Sigmoid colon (tissue), 4 donors: ENCODE results near the gene EVA1C.

Experiments
- EP300 ChIP-seq, 4 donors: sonication (generic); formaldehyde crosslinking; IDR thresholded peaks; one replicate each; pipeline ENCODE4 v1.6.1; 2017; ENCODE audit warnings: antibody characterized with exemption in 4 of 4
- POLR2A ChIP-seq, 2 donors: fragments of 450-650 bp; IDR thresholded peaks; one replicate each; pipeline ENCODE4 v1.6.1; 2016; ENCODE audit warnings: antibody characterized with exemption in 2 of 2, mild to moderate bottlenecking in 2 of 2, moderate library complexity in 2 of 2
- POLR2AphosphoS5 ChIP-seq, 4 donors: sonication (generic); formaldehyde crosslinking; IDR thresholded peaks; one replicate each; pipeline ENCODE4 v1.6.1; 2017; ENCODE audit warnings: antibody characterized with exemption in 4 of 4
- TF ChIP-seq, protein P1 (sequence below), 4 experiments: fragments of 450-650 bp in 3 of 4; fragments of 200-600 bp in 1 of 4; IDR thresholded peaks; one replicate each; pipeline ENCODE4 v1.5.1; 2016 to 2019; ENCODE audit warnings: antibody characterized with exemption in 4 of 4, mild to moderate bottlenecking in 3 of 4, moderate library complexity in 2 of 4

DNA sequence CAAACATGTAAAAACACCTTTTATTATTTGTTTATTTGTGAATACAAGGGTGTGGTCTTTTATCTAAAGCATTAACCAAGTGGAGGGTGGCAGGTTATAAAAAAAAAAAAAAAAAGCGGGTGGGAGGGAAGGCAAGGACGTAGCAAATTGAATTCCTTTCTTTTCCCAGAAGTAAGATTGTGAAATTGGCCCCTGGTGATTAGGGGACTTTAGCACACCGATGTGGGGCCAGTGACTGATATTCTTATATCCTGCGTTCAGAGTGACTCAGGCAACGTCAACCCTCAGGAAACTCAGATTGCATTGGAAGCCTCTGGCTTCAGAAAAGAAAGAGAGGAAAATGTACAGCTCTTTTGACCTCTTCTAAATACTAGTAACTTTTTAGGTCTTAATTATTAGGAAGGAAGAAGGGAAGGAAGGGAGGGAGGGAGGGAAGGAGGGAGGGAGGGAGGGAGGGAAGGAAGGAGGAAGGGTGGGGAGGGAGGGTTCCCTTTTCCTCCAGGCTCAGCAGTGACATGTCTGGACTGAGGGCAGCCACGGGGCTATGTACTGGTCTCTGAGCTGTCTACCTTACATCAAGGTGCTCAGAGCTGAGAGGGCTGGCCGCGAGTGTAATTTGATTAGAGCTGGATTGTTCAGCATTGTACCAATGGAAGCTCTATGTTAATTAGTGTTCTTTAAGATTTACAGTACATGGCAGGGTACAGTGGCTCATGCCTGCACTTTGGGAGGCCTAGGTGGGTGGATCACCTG, 30.2 kb downstream of the EVA1C start:
- TF ChIP-seq POLR2A (IDR thresholded peaks at IDR 0.05) (no peak), POLR2AphosphoS5 (IDR thresholded peaks at IDR 0.05) (no peak), EP300 (IDR thresholded peaks at IDR 0.05) (no peak)
- TF ChIP-seq, protein P1, sequence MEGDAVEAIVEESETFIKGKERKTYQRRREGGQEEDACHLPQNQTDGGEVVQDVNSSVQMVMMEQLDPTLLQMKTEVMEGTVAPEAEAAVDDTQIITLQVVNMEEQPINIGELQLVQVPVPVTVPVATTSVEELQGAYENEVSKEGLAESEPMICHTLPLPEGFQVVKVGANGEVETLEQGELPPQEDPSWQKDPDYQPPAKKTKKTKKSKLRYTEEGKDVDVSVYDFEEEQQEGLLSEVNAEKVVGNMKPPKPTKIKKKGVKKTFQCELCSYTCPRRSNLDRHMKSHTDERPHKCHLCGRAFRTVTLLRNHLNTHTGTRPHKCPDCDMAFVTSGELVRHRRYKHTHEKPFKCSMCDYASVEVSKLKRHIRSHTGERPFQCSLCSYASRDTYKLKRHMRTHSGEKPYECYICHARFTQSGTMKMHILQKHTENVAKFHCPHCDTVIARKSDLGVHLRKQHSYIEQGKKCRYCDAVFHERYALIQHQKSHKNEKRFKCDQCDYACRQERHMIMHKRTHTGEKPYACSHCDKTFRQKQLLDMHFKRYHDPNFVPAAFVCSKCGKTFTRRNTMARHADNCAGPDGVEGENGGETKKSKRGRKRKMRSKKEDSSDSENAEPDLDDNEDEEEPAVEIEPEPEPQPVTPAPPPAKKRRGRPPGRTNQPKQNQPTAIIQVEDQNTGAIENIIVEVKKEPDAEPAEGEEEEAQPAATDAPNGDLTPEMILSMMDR (IDR thresholded peaks at IDR 0.05) = no peak
